H54 (cell line): ENCODE data around the gene PACSIN2.

Source experiments
- DNase-seq: peaks from one replicate; pipeline ENCODE4 v3.0.0; 2011; ENCODE audit warnings: low spot score, mixed read lengths; ENCODE audit not compliant: insufficient read length
- FAIRE-seq: peaks from 3 replicates; lab custom pipeline; 2011; peaks lifted over from hg19 to GRCh38; lab: Jason Lieb, UNC
- POLR2A ChIP-seq: IDR thresholded peaks from 2 replicates; pipeline ENCODE4 v1.6.1; 2011; ENCODE audit warnings: low read depth, mild to moderate bottlenecking, low read length

PACSIN2 gene

GRCh38 chr22:42878561-42879305 is 136.2 kb downstream of the PACSIN2 start:
- DNase-seq, result no peak
- no peak for TF ChIP-seq POLR2A
- FAIRE-seq, result no peak

- no peak for TF ChIP-seq POLR2A
- DNase-seq, result no peak
- FAIRE-seq, result no peak
These were observed 137.2 kb downstream of the PACSIN2 start for GRCh38 chr22:42877597-42878340.

GRCh38 chr22:42877158-42877557 is 137.8 kb downstream of the PACSIN2 start:
- DNase-seq (no peak), FAIRE-seq (no peak)
- TF ChIP-seq POLR2A, result no peak

- FAIRE-seq (no peak), DNase-seq (no peak)
- TF ChIP-seq POLR2A, result no peak
These were observed 138.9 kb downstream of the PACSIN2 start for GRCh38 chr22:42876041-42876440.

GRCh38 chr22:42874010-42874409 is 140.9 kb downstream of the PACSIN2 start:
- DNase-seq (no peak), FAIRE-seq (no peak)
- no peak for TF ChIP-seq POLR2A

GRCh38 chr22:42873356-42873755 is 141.6 kb downstream of the PACSIN2 start:
- DNase-seq (no peak), FAIRE-seq (no peak)
- no peak for TF ChIP-seq POLR2A

- FAIRE-seq, result no peak
- DNase-seq, result no peak
These were observed 142.1 kb downstream of the PACSIN2 start for GRCh38 chr22:42872821-42873220.

GRCh38 chr22:42871146-42872050 is 143.6 kb downstream of the PACSIN2 start:
- no peak for FAIRE-seq
- no peak for TF ChIP-seq POLR2A
- DNase-seq, result no peak

More at GRCh38 chr22:42872821-42873220, 142.1 kb downstream of the PACSIN2 start:
- TF ChIP-seq POLR2A, result no peak

- DNase-seq (no peak), FAIRE-seq (no peak)
- TF ChIP-seq POLR2A, result no peak
These were observed 145.0 kb downstream of the PACSIN2 start for GRCh38 chr22:42869888-42870480.

- FAIRE-seq (no peak), DNase-seq (no peak)
- TF ChIP-seq POLR2A, result no peak
These were observed 145.5 kb downstream of the PACSIN2 start for GRCh38 chr22:42869463-42869862.

GRCh38 chr22:42868751-42869251 is 146.1 kb downstream of the PACSIN2 start:
- DNase-seq (no peak), FAIRE-seq (no peak)
- no peak for TF ChIP-seq POLR2A

GRCh38 chr22:42866100-42866499 is 148.8 kb downstream of the PACSIN2 start:
- FAIRE-seq, result no peak
- TF ChIP-seq POLR2A, result no peak
- DNase-seq, result no peak

GRCh38 chr22:42865536-42865935 is 149.4 kb downstream of the PACSIN2 start:
- TF ChIP-seq POLR2A, result no peak
- no peak for FAIRE-seq
- no peak for DNase-seq
